SK-N-SH (cell line): ENCODE data around the gene ALDH7A1. TPM values are rescaled to one million over a fixed set of nuclear protein-coding genes. Genes with fewer than 3 reads are reported as not detected.

Experiments used
- CTCF ChIA-PET: fragments of 300-600, 350-600 bp; formaldehyde crosslinking; extraction: SDS; loops from one replicate; lab custom pipeline; 2021; lab: Yijun Ruan, JAX
- POLR2A ChIA-PET: fragments of 350-600 bp; sonication (Branson Sonifier 250); formaldehyde crosslinking; extraction: SDS; loops from one replicate; lab custom pipeline; 2020; ENCODE audit warnings: antibody characterized with exemption, inconsistent platforms; lab: Yijun Ruan, JAX
- DNase-seq: peaks from one replicate; pipeline ENCODE4 v3.0.0; 2012
- H2AFZ ChIP-seq: fragments of 200-600 bp; sonication (generic); 2 replicates; pipeline ENCODE4 v1.8.1; 2016; ENCODE audit warnings: antibody characterized with exemption, mild to moderate bottlenecking, low read depth
- H3F3A ChIP-seq: fragments of 200-600 bp; sonication (generic); replicated peaks from 2 replicates; pipeline ENCODE3; 2016; ENCODE audit warnings: antibody characterized with exemption, mild to moderate bottlenecking; ENCODE audit not compliant: insufficient read depth
- H3K27ac ChIP-seq, 2 experiments: fragments of 200-500 bp in 1 of 2; fragments of 200-600 bp in 1 of 2; sonication (Bioruptor generic) in 1 of 2; sonication (generic), shearing (Covaris generic) in 1 of 2; 2 replicates each; pipeline versions ENCODE4 v1.5.1 to v1.6.1; 2014 to 2016; ENCODE audit warnings: low read depth in 2 of 2, inconsistent platforms in 1 of 2, low read length in 1 of 2, mild to moderate bottlenecking in 1 of 2, mixed read lengths in 1 of 2
- H3K27me3 ChIP-seq: fragments of 200-600 bp; sonication (generic), shearing (Covaris generic); 2 replicates; pipeline ENCODE4 v1.6.1; 2016; ENCODE audit warnings: mixed run types; ENCODE audit not compliant: insufficient read depth
- H3K36me3 ChIP-seq, 2 experiments: fragments of 200-500 bp in 1 of 2; fragments of 200-600 bp in 1 of 2; sonication (Bioruptor generic) in 1 of 2; sonication (generic) in 1 of 2; replicated peaks in 1 of 2; 2 replicates each; pipeline versions ENCODE3 to v1.5.1; 2014 to 2016; ENCODE audit warnings: low read length in 1 of 2, mild to moderate bottlenecking in 1 of 2; ENCODE audit not compliant: insufficient read depth in 2 of 2, control insufficient read depth in 1 of 2
- H3K4me1 ChIP-seq, 2 experiments: fragments of 200-500 bp in 1 of 2; fragments of 200-600 bp in 1 of 2; sonication (Bioruptor generic) in 1 of 2; sonication (generic), shearing (Covaris generic) in 1 of 2; 2 replicates each; pipeline versions ENCODE4 v1.5.1 to v1.6.1; 2014 to 2016; ENCODE audit warnings: low read depth in 1 of 2, low read length in 1 of 2, mixed run types in 1 of 2; ENCODE audit not compliant: insufficient read depth in 2 of 2, control insufficient read depth in 1 of 2
- H3K4me2 ChIP-seq: fragments of 200-600 bp; sonication (generic), shearing (Covaris generic); 2 replicates; pipeline ENCODE4 v1.6.1; 2017; ENCODE audit warnings: mixed run types
- H3K4me3 ChIP-seq, 2 experiments: fragments of 200-500 bp in 1 of 2; fragments of 200-600 bp in 1 of 2; sonication (Bioruptor generic) in 1 of 2; sonication (generic), shearing (Covaris generic) in 1 of 2; 2 replicates each; pipeline versions ENCODE4 v1.5.1 to v1.8.1; 2014 to 2016; ENCODE audit warnings: low read depth in 2 of 2, inconsistent platforms in 1 of 2, low read length in 1 of 2, mild to moderate bottlenecking in 1 of 2, mixed read lengths in 1 of 2, moderate library complexity in 1 of 2
- H3K79me2 ChIP-seq: fragments of 200-600 bp; sonication (generic); 2 replicates; pipeline ENCODE4 v1.8.1; 2017; ENCODE audit warnings: mild to moderate bottlenecking; ENCODE audit not compliant: insufficient read depth
- H3K9ac ChIP-seq: fragments of 200-600 bp; sonication (generic); 2 replicates; pipeline ENCODE4 v1.6.1; 2017; ENCODE audit warnings: mixed run types
- H3K9me2 ChIP-seq: fragments of 200-600 bp; sonication (generic); 2 replicates; pipeline ENCODE4 v1.6.1; 2017; ENCODE audit warnings: mixed run types
- H3K9me3 ChIP-seq: fragments of 200-600 bp; sonication (generic); 2 replicates; pipeline ENCODE4 v1.6.1; 2017; ENCODE audit warnings: mixed run types, mild to moderate bottlenecking, moderate library complexity
- H4K20me1 ChIP-seq: fragments of 200-600 bp; sonication (generic); 2 replicates; pipeline ENCODE4 v1.6.1; 2017; ENCODE audit warnings: mild to moderate bottlenecking, mixed run types; ENCODE audit not compliant: insufficient read depth
- CHD2 ChIP-seq: fragments of 150-350 bp; IDR thresholded peaks from 2 replicates; pipeline ENCODE4 v1.6.1; 2018; ENCODE audit warnings: low read length; ENCODE audit not compliant: partially characterized antibody
- EZH2phosphoT487 ChIP-seq: fragments of 200-600 bp; sonication (generic); IDR thresholded peaks from 2 replicates; pipeline ENCODE4 v1.6.1; 2017; ENCODE audit warnings: low read depth, mixed run types, mild to moderate bottlenecking, antibody characterized with exemption, moderate library complexity, borderline replicate concordance
- FOXJ3 ChIP-seq: sonication (generic); formaldehyde crosslinking; IDR thresholded peaks from 2 replicates; pipeline ENCODE4 v1.5.1; 2020; ENCODE audit warnings: mild to moderate bottlenecking, missing genetic modification reagents
- FOXM1 ChIP-seq: IDR thresholded peaks from 2 replicates; pipeline ENCODE4 v1.4.0; 2012; ENCODE audit warnings: low read depth, mild to moderate bottlenecking
- GATA2 ChIP-seq: sonication (generic); formaldehyde crosslinking; IDR thresholded peaks from 2 replicates; pipeline ENCODE4 v1.5.0; 2020; ENCODE audit warnings: mild to moderate bottlenecking, missing genetic modification reagents
- NFIC ChIP-seq: IDR thresholded peaks from 2 replicates; pipeline ENCODE4 v1.4.0; 2012; ENCODE audit warnings: borderline replicate concordance
- RCOR1 ChIP-seq: fragments of 150-350 bp; IDR thresholded peaks from 2 replicates; pipeline ENCODE4 v1.6.1; 2017; ENCODE audit warnings: antibody characterized with exemption, low read length
- SIN3A ChIP-seq: IDR thresholded peaks from 2 replicates; pipeline ENCODE4 v1.6.1; 2012; ENCODE audit warnings: low read depth, mild to moderate bottlenecking, low read length, moderate library complexity, borderline replicate concordance
- TCF12 ChIP-seq: IDR thresholded peaks from 2 replicates; pipeline ENCODE4 v1.4.0; 2012
- TEAD4 ChIP-seq: IDR thresholded peaks from 2 replicates; pipeline ENCODE4 v1.4.0; 2012; ENCODE audit warnings: mild to moderate bottlenecking, borderline replicate concordance; ENCODE audit not compliant: insufficient read depth
- YY1 ChIP-seq: IDR thresholded peaks from 2 replicates; pipeline ENCODE4 v1.4.0; 2012; ENCODE audit warnings: low read depth, mild to moderate bottlenecking
- WGBS: methylation state at CpG from one replicate; pipeline ENCODE4 v1.1.6; 2017; ENCODE audit warnings: low lambda C conversion rate; 5-methylcytosine and 5-hydroxymethylcytosine counted together
- polyA plus RNA-seq, 3 experiments: library from polyadenylated mRNA; depleted of rRNA; stranded (reverse); fragments of >200 nt; gene quantifications; 2 replicates each; pipeline ENCODE4 v1.2.3, GENCODE V29; 2012
- TF ChIP-seq, protein P1 (sequence below): IDR thresholded peaks from 2 replicates; pipeline ENCODE4 v1.6.1; 2012; ENCODE audit warnings: mild to moderate bottlenecking, low read depth, low read length, moderate library complexity
- TF ChIP-seq, protein P2 (sequence below): IDR thresholded peaks from 2 replicates; pipeline ENCODE4 v1.4.0; 2012; ENCODE audit warnings: low read depth, borderline replicate concordance
- TF ChIP-seq, protein P3 (sequence below): IDR thresholded peaks from 2 replicates; pipeline ENCODE4 v1.4.0; 2012; ENCODE audit warnings: low read depth

ALDH7A1 gene
- polyA plus RNA-seq, 1 of the 3 experiments (the other 2 are of a cell fraction), result 44.5 TPM

DNA sequence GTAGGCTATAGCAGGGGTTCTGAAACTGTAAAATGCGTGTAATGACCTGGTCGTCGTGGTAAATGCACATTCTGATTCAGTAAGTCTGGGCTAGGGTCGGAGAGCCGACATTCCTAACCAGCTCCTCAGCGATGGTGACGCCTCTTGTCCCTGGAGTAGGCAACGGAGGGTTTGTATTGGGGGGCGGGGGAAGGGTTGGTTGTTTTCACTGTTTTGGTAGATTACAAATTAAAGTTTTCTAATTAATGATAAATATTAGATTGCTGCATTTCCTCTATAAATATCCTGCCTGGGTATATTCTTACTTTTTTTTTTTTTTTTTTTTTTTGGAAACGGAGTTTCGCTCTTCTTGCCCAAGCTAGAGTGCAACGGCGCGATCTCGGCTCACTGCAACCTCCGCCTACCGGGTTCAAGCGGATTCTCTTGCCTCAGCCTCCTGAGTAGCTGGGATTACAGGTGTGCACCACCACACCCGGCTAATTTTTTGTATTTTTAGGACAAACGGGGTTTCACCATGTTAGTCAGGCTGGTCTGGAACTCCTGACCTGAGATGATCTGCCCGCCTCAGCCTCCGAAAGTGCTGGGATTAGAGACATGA lies 566 bp upstream of the ALDH7A1 start:
- Histone ChIP-seq H3K9ac (peak overlapping the region; percentile 68; the same call in 1 of the 2 replicates), H3K4me1 (peaks cover 0 to 2% of the 10 kb centered on the region in 2 experiments; a peak in 1 of 4 replicates), H3K9me2 (no peaks in the 10 kb centered on the region), H3K4me3 (peak overlapping the region; percentile 51 to 64), H3K27me3 (no peaks in the 10 kb centered on the region), H3K9me3 (no peaks in the 10 kb centered on the region), H3F3A (peaks cover 4% of the 10 kb centered on the region), H3K4me2 (peak overlapping the region; percentile 46), H4K20me1 (no peaks in the 10 kb centered on the region), H3K79me2 (peaks cover 21% of the 10 kb centered on the region), H2AFZ (no peak overlapping the region), H3K27ac (peak overlapping the region; percentile 78 to 84), H3K36me3 (peaks cover 0 to 4% of the 10 kb centered on the region in 2 experiments)
- 76% methylated on average over 22 of the region's 22 CpGs for WGBS
- ChIA-PET CTCF (interaction anchor here (0.6 to 2.1 kb wide), 12 partner anchors 9 to 332 kb away, joined by 3 to 8 read pairs (median 4); no protein-coding TSS in a partner anchor), POLR2A (interaction anchor here (0.6 to 1.4 kb wide), 2 partner anchors 17 to 182 kb away, joined by 3 to 5 read pairs; no protein-coding TSS in a partner anchor)
- TF ChIP-seq FOXM1, result no peak
- TF ChIP-seq, protein P1, sequence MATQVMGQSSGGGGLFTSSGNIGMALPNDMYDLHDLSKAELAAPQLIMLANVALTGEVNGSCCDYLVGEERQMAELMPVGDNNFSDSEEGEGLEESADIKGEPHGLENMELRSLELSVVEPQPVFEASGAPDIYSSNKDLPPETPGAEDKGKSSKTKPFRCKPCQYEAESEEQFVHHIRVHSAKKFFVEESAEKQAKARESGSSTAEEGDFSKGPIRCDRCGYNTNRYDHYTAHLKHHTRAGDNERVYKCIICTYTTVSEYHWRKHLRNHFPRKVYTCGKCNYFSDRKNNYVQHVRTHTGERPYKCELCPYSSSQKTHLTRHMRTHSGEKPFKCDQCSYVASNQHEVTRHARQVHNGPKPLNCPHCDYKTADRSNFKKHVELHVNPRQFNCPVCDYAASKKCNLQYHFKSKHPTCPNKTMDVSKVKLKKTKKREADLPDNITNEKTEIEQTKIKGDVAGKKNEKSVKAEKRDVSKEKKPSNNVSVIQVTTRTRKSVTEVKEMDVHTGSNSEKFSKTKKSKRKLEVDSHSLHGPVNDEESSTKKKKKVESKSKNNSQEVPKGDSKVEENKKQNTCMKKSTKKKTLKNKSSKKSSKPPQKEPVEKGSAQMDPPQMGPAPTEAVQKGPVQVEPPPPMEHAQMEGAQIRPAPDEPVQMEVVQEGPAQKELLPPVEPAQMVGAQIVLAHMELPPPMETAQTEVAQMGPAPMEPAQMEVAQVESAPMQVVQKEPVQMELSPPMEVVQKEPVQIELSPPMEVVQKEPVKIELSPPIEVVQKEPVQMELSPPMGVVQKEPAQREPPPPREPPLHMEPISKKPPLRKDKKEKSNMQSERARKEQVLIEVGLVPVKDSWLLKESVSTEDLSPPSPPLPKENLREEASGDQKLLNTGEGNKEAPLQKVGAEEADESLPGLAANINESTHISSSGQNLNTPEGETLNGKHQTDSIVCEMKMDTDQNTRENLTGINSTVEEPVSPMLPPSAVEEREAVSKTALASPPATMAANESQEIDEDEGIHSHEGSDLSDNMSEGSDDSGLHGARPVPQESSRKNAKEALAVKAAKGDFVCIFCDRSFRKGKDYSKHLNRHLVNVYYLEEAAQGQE, result no peak
- TF ChIP-seq TEAD4, result no peak
- TF ChIP-seq, protein P2, sequence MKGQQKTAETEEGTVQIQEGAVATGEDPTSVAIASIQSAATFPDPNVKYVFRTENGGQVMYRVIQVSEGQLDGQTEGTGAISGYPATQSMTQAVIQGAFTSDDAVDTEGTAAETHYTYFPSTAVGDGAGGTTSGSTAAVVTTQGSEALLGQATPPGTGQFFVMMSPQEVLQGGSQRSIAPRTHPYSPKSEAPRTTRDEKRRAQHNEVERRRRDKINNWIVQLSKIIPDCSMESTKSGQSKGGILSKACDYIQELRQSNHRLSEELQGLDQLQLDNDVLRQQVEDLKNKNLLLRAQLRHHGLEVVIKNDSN, result no peak
- TF ChIP-seq, protein P3, sequence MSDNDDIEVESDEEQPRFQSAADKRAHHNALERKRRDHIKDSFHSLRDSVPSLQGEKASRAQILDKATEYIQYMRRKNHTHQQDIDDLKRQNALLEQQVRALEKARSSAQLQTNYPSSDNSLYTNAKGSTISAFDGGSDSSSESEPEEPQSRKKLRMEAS, result no peak
- TF ChIP-seq CHD2, result no peak
- TF ChIP-seq SIN3A, result no peak
- TF ChIP-seq FOXJ3 (CRISPR knock-in tag), result no peak
- TF ChIP-seq RCOR1, result no peak
- no peak for TF ChIP-seq NFIC
- no peak for TF ChIP-seq YY1
- no peak for TF ChIP-seq EZH2phosphoT487
- no peak for TF ChIP-seq GATA2 (CRISPR knock-in tag)
- no peak for TF ChIP-seq TCF12
- DNase-seq, result no peak
